CD4-positive, alpha-beta memory T cell (primary cell): ENCODE measurements around the gene TOM1L1. TPM values are rescaled to one million over a fixed set of nuclear protein-coding genes. Genes with fewer than 3 reads are reported as not detected.
"Not testable (repeated sequence)": the region's sequence is repeated elsewhere in the genome, so short reads cannot be mapped to it uniquely, and the experiment has no call there.

ENCODE experiments used
- CTCF ChIA-PET: fragments of 350-600 bp; sonication (Branson Sonifier 250); formaldehyde crosslinking; loops from one replicate; lab custom pipeline; 2021; ENCODE audit warnings: inconsistent platforms; ENCODE audit not compliant: partially characterized antibody; lab: Charles Lee
- POLR2A ChIA-PET: fragments of 350-600 bp; sonication (Branson Sonifier 250); formaldehyde crosslinking; loops from one replicate; lab custom pipeline; 2021; ENCODE audit not compliant: partially characterized antibody; lab: Charles Lee
- DNase-seq, 5 donors: peaks; one replicate each; pipeline versions ENCODE4 v3.0.0 to v3.0.0-alpha.2; 2020 to 2022; ENCODE audit warnings: mixed read lengths in 1 of 5
- H3K27ac ChIP-seq: one replicate; pipeline ENCODE4 v1.7.0; 2013; ENCODE audit warnings: low read depth, low read length
- H3K27me3 ChIP-seq: 2 replicates; pipeline ENCODE4 v1.7.0; 2013; ENCODE audit warnings: mild to moderate bottlenecking, low read length, moderate library complexity; ENCODE audit not compliant: insufficient read depth
- H3K36me3 ChIP-seq: 2 replicates; pipeline ENCODE4 v1.7.0; 2013; ENCODE audit warnings: mild to moderate bottlenecking, low read length, moderate library complexity; ENCODE audit not compliant: insufficient read depth
- H3K4me1 ChIP-seq: 2 replicates; pipeline ENCODE4 v1.7.0; 2013; ENCODE audit warnings: mild to moderate bottlenecking, low read length, moderate library complexity; ENCODE audit not compliant: insufficient read depth
- H3K4me3 ChIP-seq, 2 donors: one replicate each; pipeline ENCODE4 v1.7.0; 2013; ENCODE audit warnings: low read length in 2 of 2, mild to moderate bottlenecking in 1 of 2
- H3K9me3 ChIP-seq, 2 donors: one replicate each; pipeline ENCODE4 v1.7.0; 2013; ENCODE audit warnings: low read length in 2 of 2, control low read depth in 1 of 2; ENCODE audit not compliant: control insufficient read depth in 1 of 2
- H3K27ac Mint-ChIP-seq, 7 donors: one replicate each; pipeline ENCODE4 v1.8.0; 2020 to 2021; ENCODE audit warnings: mixed read lengths in 7 of 7, mild to moderate bottlenecking in 6 of 7, inconsistent platforms in 3 of 7, moderate library complexity in 3 of 7
- H3K27me3 Mint-ChIP-seq, 2 donors: one replicate each; pipeline ENCODE4 v1.8.0; 2020 to 2021; ENCODE audit warnings: mixed read lengths in 2 of 2
- H3K36me3 Mint-ChIP-seq, 2 donors: one replicate each; pipeline ENCODE4 v1.8.0; 2020 to 2021; ENCODE audit warnings: mixed read lengths in 2 of 2, inconsistent platforms in 1 of 2, mild to moderate bottlenecking in 1 of 2
- H3K4me1 Mint-ChIP-seq, 4 donors: one replicate each; pipeline ENCODE4 v1.8.0; 2020 to 2021; ENCODE audit warnings: mixed read lengths in 4 of 4, mild to moderate bottlenecking in 1 of 4
- H3K4me3 Mint-ChIP-seq, 8 donors: one replicate each; pipeline ENCODE4 v1.8.0; 2020 to 2021; ENCODE audit warnings: mixed read lengths in 8 of 8, mild to moderate bottlenecking in 7 of 8, moderate library complexity in 6 of 8, inconsistent platforms in 3 of 8
- H3K9me3 Mint-ChIP-seq, 8 donors: one replicate each; pipeline ENCODE4 v1.8.0; 2020 to 2021; ENCODE audit warnings: mixed read lengths in 8 of 8, mild to moderate bottlenecking in 5 of 8, inconsistent platforms in 3 of 8, moderate library complexity in 1 of 8
- intact Hi-C: fragments of 100-400 bp; cut with micrococcal nuclease; formaldehyde crosslinking; loops from one replicate; pipeline ENCODE4 v1.15.1; 2023
- polyA plus RNA-seq, 2 donors: library from polyadenylated mRNA; unstranded; fragments of 300-500 nt; fragmentation: Illumina TruSeq; gene quantifications; one replicate each; pipeline ENCODE4 v1.2.3, GENCODE V29; 2021
- total RNA-seq, 2 experiments: library from RNA; stranded (reverse); gene quantifications; one replicate each; pipeline ENCODE4 v1.2.3, GENCODE V29; 2021

TOM1L1 gene
- total and polyA plus RNA-seq, 4 experiments from 2014 or later = 0.48 to 0.53 TPM; not detected in 2

GRCh38 chr17:54864636-54865356 is 35.9 kb upstream of the TOM1L1 start:
- Histone ChIP-seq H3K36me3 (no peaks in the 10 kb centered on the region), H3K27me3 (no peaks in the 10 kb centered on the region), H3K27ac (no peak overlapping the region), H3K4me1 (no peaks in the 10 kb centered on the region), H3K4me3 (no peak overlapping the region), H3K9me3 (no peaks in the 10 kb centered on the region)
- no peak for DNase-seq
- Mint-ChIP-seq H3K4me1 (no peaks in the 10 kb centered on the region), H3K9me3 (peaks cover 0 to 2% (median 0%) of the 10 kb centered on the region in 8 donors), H3K27me3 (peaks cover 4 to 5% of the 10 kb centered on the region in 2 donors), H3K27ac (no peak overlapping the region), H3K36me3 (no peaks in the 10 kb centered on the region), H3K4me3 (no peak overlapping the region)
- intact Hi-C loops = no loop called here
- POLR2A ChIA-PET = no interaction called here
- CTCF ChIA-PET = no interaction called here

DNA sequence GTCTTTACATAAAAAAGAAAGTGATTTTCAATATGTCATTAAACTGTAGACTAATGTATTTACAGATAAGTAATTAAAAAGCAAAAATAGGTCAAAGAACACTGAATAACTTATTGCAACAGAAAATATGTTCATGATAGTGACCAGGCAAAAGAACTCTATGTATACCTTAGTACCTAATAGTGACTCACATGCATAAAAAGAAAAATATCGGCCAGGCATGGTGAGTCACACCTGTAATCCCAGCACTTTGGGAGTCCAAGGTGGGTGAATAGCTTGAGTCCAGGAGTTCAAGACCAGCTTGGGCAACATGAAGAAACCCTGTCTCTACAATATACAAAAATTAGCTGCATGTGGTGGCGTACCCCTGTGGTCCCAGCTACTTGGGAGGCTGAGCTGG is 33.0 kb upstream of the TOM1L1 start:
- no peaks in the 10 kb centered on the region for H3K4me1 Mint-ChIP-seq

GRCh38 chr17:54870671-54871175 is 29.9 kb upstream of the TOM1L1 start:
- Mint-ChIP-seq H3K27me3 (peaks cover 1 to 8% of the 10 kb centered on the region in 2 donors), H3K4me1 (no peaks in the 10 kb centered on the region), H3K9me3 (peaks cover 0 to 3% (median 0%) of the 10 kb centered on the region in 8 donors), H3K27ac (no peak overlapping the region), H3K4me3 (no peak overlapping the region), H3K36me3 (no peaks in the 10 kb centered on the region)
- intact Hi-C loops = no loop called here
- ChIA-PET CTCF (no interaction called here), POLR2A (no interaction called here)
- no peak overlapping the region for H3K27ac ChIP-seq
- no peaks in the 10 kb centered on the region for H3K27me3 ChIP-seq
- no peak for DNase-seq
- no peaks in the 10 kb centered on the region for H3K9me3 ChIP-seq
- no peaks in the 10 kb centered on the region for H3K36me3 ChIP-seq
- H3K4me3 ChIP-seq = no peak overlapping the region
- H3K4me1 ChIP-seq = no peaks in the 10 kb centered on the region

More for the DNA sequence above, 33.0 kb upstream of the TOM1L1 start:
- CTCF ChIA-PET = no interaction called here
- H3K9me3 Mint-ChIP-seq = no peaks in the 10 kb centered on the region
- no peaks in the 10 kb centered on the region for H3K27me3 ChIP-seq
- H3K4me1 ChIP-seq = no peaks in the 10 kb centered on the region
- H3K27me3 Mint-ChIP-seq = peaks cover 3 to 7% of the 10 kb centered on the region in 2 donors
- intact Hi-C loops = no loop called here
- no peak for DNase-seq
- H3K4me3 Mint-ChIP-seq = no peak overlapping the region
- no peaks in the 10 kb centered on the region for H3K9me3 ChIP-seq
- POLR2A ChIA-PET = no interaction called here
- H3K4me3 ChIP-seq = no peak overlapping the region
- H3K27ac ChIP-seq = no peak overlapping the region
- H3K36me3 ChIP-seq = no peaks in the 10 kb centered on the region
- H3K36me3 Mint-ChIP-seq = no peaks in the 10 kb centered on the region
- H3K27ac Mint-ChIP-seq = no peak overlapping the region

- intact Hi-C loops, H3K4me3 Mint-ChIP-seq, POLR2A ChIA-PET, H3K27ac ChIP-seq, H3K4me1 Mint-ChIP-seq, H3K4me3 ChIP-seq, H3K27me3 ChIP-seq, H3K36me3 ChIP-seq, H3K9me3 Mint-ChIP-seq, DNase-seq, H3K27ac Mint-ChIP-seq, H3K4me1 ChIP-seq, H3K9me3 ChIP-seq, H3K36me3 Mint-ChIP-seq: not testable (repeated sequence)
- H3K27me3 Mint-ChIP-seq = peaks cover 8 to 12% of the 10 kb centered on the region in 2 donors
- CTCF ChIA-PET = interaction anchor here (1.7 kb wide), 1 partner anchor 9 kb away, joined by 5 read pairs; no protein-coding TSS in a partner anchor
Observed at GRCh38 chr17:54875906-54876305, 24.7 kb upstream of the TOM1L1 start.

- POLR2A ChIA-PET = no interaction called here
- no peak overlapping the region for H3K4me3 ChIP-seq
Observed at GRCh38 chr17:54876656-54877195, 23.9 kb upstream of the TOM1L1 start.

DNA sequence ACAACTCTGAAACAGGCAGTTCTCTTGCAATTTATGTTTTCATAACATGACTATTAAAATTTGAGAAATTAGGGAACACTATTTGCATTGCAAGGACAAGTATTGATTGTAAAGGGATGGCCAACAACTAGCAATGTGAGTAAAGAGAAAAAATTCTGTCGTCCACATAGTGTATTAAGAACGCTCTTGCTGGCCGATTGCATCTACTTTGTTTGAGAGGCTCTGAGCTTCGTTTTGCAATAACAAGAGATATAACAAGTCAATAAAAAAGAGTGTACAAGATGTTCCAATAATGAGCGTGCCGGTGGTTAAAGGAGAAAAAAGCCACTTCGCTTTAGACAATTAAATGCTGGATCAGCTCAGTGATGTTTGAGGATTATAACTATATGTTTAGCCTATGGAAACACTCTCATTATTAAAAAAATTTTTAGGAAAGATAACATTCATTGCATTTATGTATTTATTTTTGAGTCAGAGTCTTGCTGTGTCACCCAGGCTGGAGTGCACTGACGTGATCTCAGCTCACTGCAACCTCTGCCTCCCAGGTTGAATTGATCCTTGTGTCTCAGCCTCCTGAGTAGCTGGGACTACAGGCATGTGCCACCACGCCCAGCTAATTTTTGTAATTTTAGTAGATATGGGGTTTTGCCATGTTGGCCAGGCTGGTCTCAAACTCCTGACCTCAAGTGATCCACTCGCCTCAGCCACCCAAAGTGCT is 19.2 kb upstream of the TOM1L1 start:
- POLR2A ChIA-PET = no interaction called here
- DNase-seq = no peak
- no peak overlapping the region for H3K4me3 ChIP-seq
- no peaks in the 10 kb centered on the region for H3K36me3 ChIP-seq
- CTCF ChIA-PET = interaction anchor here (0.6 kb wide), 1 partner anchor 12 kb away, joined by 3 read pairs; no protein-coding TSS in a partner anchor
- no peak overlapping the region for H3K27ac ChIP-seq
- H3K4me1 ChIP-seq = no peaks in the 10 kb centered on the region
- Mint-ChIP-seq H3K9me3 (peaks cover 0 to 4% (median 0%) of the 10 kb centered on the region in 8 donors), H3K4me1 (no peaks in the 10 kb centered on the region), H3K27me3 (peaks cover 6 to 7% of the 10 kb centered on the region in 2 donors), H3K27ac (no peak overlapping the region), H3K36me3 (no peaks in the 10 kb centered on the region), H3K4me3 (no peak overlapping the region)
- intact Hi-C loops = no loop called here
- no peaks in the 10 kb centered on the region for H3K27me3 ChIP-seq
- H3K9me3 ChIP-seq = no peaks in the 10 kb centered on the region

More at GRCh38 chr17:54876656-54877195, 23.9 kb upstream of the TOM1L1 start:
- Mint-ChIP-seq H3K4me3 (no peak overlapping the region), H3K4me1 (no peaks in the 10 kb centered on the region), H3K27ac (no peak overlapping the region), H3K36me3 (no peaks in the 10 kb centered on the region), H3K27me3 (peaks cover 8 to 10% of the 10 kb centered on the region in 2 donors), H3K9me3 (peaks cover 0 to 8% (median 0%) of the 10 kb centered on the region in 8 donors)
- no peaks in the 10 kb centered on the region for H3K4me1 ChIP-seq
- CTCF ChIA-PET = no interaction called here
- intact Hi-C loops = no loop called here
- H3K9me3 ChIP-seq = no peaks in the 10 kb centered on the region
- no peaks in the 10 kb centered on the region for H3K27me3 ChIP-seq
- DNase-seq = no peak
- no peak overlapping the region for H3K27ac ChIP-seq
- H3K36me3 ChIP-seq = no peaks in the 10 kb centered on the region

DNA sequence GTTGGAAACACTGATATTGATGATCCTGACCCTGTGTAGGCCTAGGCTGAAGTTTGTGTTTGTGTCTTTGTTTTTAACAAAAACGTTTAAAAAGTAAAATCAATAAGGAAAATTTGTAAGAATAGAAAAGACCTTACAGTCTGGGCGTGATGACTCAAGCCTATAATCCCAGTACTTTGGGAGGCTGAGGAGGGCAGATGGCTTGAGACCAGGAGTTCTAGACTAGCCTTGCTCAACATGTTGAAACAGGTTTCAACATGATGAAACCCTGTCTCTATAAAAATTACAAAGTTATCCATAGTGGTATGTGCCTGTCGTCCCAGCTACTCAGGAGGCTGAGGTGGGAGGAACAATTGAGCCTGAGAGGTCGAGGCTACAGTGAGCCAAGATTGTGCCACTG is 18.3 kb upstream of the TOM1L1 start:
- no peaks in the 10 kb centered on the region for H3K4me1 Mint-ChIP-seq
- no peaks in the 10 kb centered on the region for H3K36me3 ChIP-seq
- H3K4me1 ChIP-seq = no peaks in the 10 kb centered on the region
- H3K27ac Mint-ChIP-seq = no peak overlapping the region
- H3K27me3 ChIP-seq = no peaks in the 10 kb centered on the region
- H3K27me3 Mint-ChIP-seq = peaks cover 6 to 7% of the 10 kb centered on the region in 2 donors
- no peak overlapping the region for H3K4me3 ChIP-seq
- no peak overlapping the region for H3K4me3 Mint-ChIP-seq
- ChIA-PET POLR2A (no interaction called here), CTCF (interaction anchor here (0.9 kb wide), 1 partner anchor 15 kb away, joined by 3 read pairs; no protein-coding TSS in a partner anchor)
- no peak for DNase-seq
- H3K36me3 Mint-ChIP-seq = no peaks in the 10 kb centered on the region
- H3K9me3 ChIP-seq = no peaks in the 10 kb centered on the region
- H3K27ac ChIP-seq = no peak overlapping the region
- H3K9me3 Mint-ChIP-seq = peaks cover 0 to 3% (median 0%) of the 10 kb centered on the region in 8 donors
- intact Hi-C loops = no loop called here
